ENCODE results near the gene GNG12. TPM values are rescaled to one million over a fixed set of nuclear protein-coding genes. Genes with fewer than 3 reads are reported as not detected.

The GNG12 gene
- total and polyA plus RNA-seq, 9 of the 15 experiments (the other 6 are each of a cell fraction or from before 2014, with no cell fraction given) = 2.6 to 6.0 (median 4.1) TPM

- TF ChIP-seq XRCC4 (IDR thresholded peaks at IDR 0.05; ENCODE audit: extremely low read depth, insufficient read depth, insufficient read length) (no peak), ID3 (CRISPR knock-in tag; IDR thresholded peaks at IDR 0.05) (no peak), ID3 (tag; IDR thresholded peaks at IDR 0.05) (no peak), ZHX1 (conservative IDR thresholded peaks at IDR 0.05; ENCODE audit: low read length) (no peak), RBM17 (IDR thresholded peaks at IDR 0.05; ENCODE audit: borderline replicate concordance, low read depth, low read length) (no peak), SAFB2 (IDR thresholded peaks at IDR 0.05; ENCODE audit: borderline replicate concordance, low read depth, low read length, severe bottlenecking) (no peak), NR0B1 (IDR thresholded peaks at IDR 0.05; ENCODE audit: partially characterized antibody) (no peak), ZC3H11A (IDR thresholded peaks at IDR 0.05; ENCODE audit: low read depth, low read length) (no peak), MAX (CRISPR knock-in tag; IDR thresholded peaks at IDR 0.05) (no peak), BHLHE40 (IDR thresholded peaks at IDR 0.05; ENCODE audit: low read length) (no peak), ZNF407 (IDR thresholded peaks at IDR 0.05; ENCODE audit: low read depth) (no peak), FOSL1 (tag; conservative IDR thresholded peaks at IDR 0.05) (peak; percentile 67), NFIC (IDR thresholded peaks at IDR 0.05) (no peak), MYNN (IDR thresholded peaks at IDR 0.05) (no peak), MYNN (CRISPR knock-in tag; IDR thresholded peaks at IDR 0.05) (no peak), RBBP5 (IDR thresholded peaks at IDR 0.05; ENCODE audit: borderline replicate concordance, insufficient read depth, low read length, poor library complexity, severe bottlenecking) (no peak)
Observed at GRCh38 chr1:67695963-67696362, 137.3 kb downstream of the GNG12 start (continued).

Measured in K562 (cell line).